DMS 273 treated with DMSO at 0.1 percent for 48 hours (cell line): Measurements from ENCODE around the gene MAPK11.

Source experiments
- DNase-seq: peaks from one replicate; lab custom pipeline; 2025; lab: John Stamatoyannopoulos, UW

MAPK11 gene

GRCh38 chr22:50307890-50308596 lies 37.9 kb upstream of the MAPK11 start:
- no peak for DNase-seq

- no peak for DNase-seq
Measured at GRCh38 chr22:50306753-50307749, 36.9 kb upstream of the MAPK11 start, which contains the start of gene PLXNB2. Gene PLXNB2 (minus strand): TSS chr22:50307646. CDS start chr22:50290584, 17,062 bp downstream.

GRCh38 chr22:50305923-50306566 lies 35.9 kb upstream of the MAPK11 start:
- DNase-seq, result peak; percentile 78

GRCh38 chr22:50305393-50305922 lies 35.3 kb upstream of the MAPK11 start:
- no peak for DNase-seq

- peak; percentile 86 for DNase-seq
Measured at GRCh38 chr22:50304528-50305392, 34.6 kb upstream of the MAPK11 start.

GRCh38 chr22:50303848-50304527 lies 33.8 kb upstream of the MAPK11 start:
- DNase-seq, result no peak

GRCh38 chr22:50303515-50303847 lies 33.3 kb upstream of the MAPK11 start:
- DNase-seq, result no peak

GRCh38 chr22:50302564-50302963 lies 32.4 kb upstream of the MAPK11 start:
- DNase-seq, result no peak

- DNase-seq, result no peak
Measured at GRCh38 chr22:50302041-50302541, 31.9 kb upstream of the MAPK11 start.

- no peak for DNase-seq
Measured at GRCh38 chr22:50301581-50301991, 31.4 kb upstream of the MAPK11 start.

GRCh38 chr22:50300620-50301257 lies 30.6 kb upstream of the MAPK11 start:
- DNase-seq, result no peak

- DNase-seq, result no peak
Measured at GRCh38 chr22:50299785-50300619, 29.8 kb upstream of the MAPK11 start.

GRCh38 chr22:50298937-50299784 lies 29.0 kb upstream of the MAPK11 start:
- DNase-seq, result no peak

GRCh38 chr22:50298266-50298637 lies 28.1 kb upstream of the MAPK11 start:
- no peak for DNase-seq

- no peak for DNase-seq
Measured at GRCh38 chr22:50297510-50298265, 27.5 kb upstream of the MAPK11 start.

GRCh38 chr22:50296658-50297490 lies 26.7 kb upstream of the MAPK11 start:
- no peak for DNase-seq

- DNase-seq, result no peak
Measured at GRCh38 chr22:50294319-50294656, 24.1 kb upstream of the MAPK11 start.
